K562 (cell line): ENCODE results near the gene PTPMT1.

Experiments used
- ARNT ChIP-seq, 2 experiments: fragments of 450-650 bp; IDR thresholded peaks; 2 replicates each; pipeline ENCODE4 v1.6.1; 2016; ENCODE audit warnings: mild to moderate bottlenecking in 1 of 2
- EZH2 ChIP-seq: IDR thresholded peaks from 2 replicates; pipeline ENCODE4 v1.6.1; 2012; ENCODE audit warnings: low read depth, mild to moderate bottlenecking, inconsistent platforms, low read length, borderline replicate concordance
- TF ChIP-seq, protein P1 (sequence below), 3 experiments: IDR thresholded peaks in 2 of 3; conservative IDR thresholded peaks in 1 of 3; 2 replicates each; pipeline ENCODE4 v1.5.1; 2011 to 2012; ENCODE audit warnings: low read length in 3 of 3, mild to moderate bottlenecking in 3 of 3, control low read depth in 2 of 3, improper control_type of control experiment in 1 of 3, inconsistent platforms in 1 of 3, low read depth in 1 of 3, mixed read lengths in 1 of 3, moderate library complexity in 1 of 3; ENCODE audit not compliant: insufficient read depth in 2 of 3
- TF ChIP-seq, protein P2 (sequence below): IDR thresholded peaks from 3 replicates; pipeline ENCODE4 v1.6.1; 2011; ENCODE audit warnings: borderline replicate concordance, mild to moderate bottlenecking; ENCODE audit not compliant: insufficient read length, insufficient read depth

DNA sequence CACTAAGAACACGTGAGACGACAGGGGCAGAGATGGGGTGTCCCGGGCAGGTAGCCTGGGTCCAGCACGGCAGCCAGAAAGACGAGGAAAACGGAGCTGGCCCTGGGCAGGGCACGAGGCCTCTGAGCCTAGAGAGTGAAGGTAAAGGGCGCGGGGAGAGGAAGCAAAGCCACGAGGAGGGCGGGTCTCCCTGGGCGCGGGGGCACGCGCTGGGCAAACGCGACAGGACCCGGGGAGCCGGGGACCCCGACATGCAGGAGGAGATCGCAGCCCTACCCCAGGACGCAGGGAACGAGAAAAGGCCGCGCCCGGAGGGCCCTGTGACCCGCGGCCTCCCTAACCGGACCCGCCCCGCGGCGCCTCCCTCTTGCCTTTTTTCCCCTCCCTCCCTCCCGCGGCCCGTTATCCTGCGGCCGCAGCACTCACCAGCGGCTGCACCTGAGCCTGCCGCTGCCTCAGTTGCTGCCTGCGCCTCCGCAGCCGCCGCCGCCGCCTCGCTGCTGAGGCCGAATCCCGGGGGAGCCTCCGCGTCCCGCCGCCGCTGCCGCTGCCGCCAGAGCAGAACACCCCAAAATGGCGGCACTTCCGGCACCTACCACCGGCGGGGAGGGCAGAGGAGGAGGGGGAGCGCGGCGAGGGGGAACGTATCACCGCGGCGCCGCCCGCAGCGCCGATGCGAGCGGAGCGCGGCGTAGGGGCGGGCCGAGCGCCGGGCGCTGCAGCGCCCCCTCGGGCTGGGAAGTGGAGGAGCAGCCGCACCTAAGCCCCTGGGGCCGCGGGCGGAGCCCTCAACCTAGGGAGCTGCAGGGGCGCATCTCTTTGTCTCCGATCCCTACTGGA lies 12.6 kb upstream of the PTPMT1 start, which contains the start of gene CELF1:
- TF ChIP-seq, protein P1, sequence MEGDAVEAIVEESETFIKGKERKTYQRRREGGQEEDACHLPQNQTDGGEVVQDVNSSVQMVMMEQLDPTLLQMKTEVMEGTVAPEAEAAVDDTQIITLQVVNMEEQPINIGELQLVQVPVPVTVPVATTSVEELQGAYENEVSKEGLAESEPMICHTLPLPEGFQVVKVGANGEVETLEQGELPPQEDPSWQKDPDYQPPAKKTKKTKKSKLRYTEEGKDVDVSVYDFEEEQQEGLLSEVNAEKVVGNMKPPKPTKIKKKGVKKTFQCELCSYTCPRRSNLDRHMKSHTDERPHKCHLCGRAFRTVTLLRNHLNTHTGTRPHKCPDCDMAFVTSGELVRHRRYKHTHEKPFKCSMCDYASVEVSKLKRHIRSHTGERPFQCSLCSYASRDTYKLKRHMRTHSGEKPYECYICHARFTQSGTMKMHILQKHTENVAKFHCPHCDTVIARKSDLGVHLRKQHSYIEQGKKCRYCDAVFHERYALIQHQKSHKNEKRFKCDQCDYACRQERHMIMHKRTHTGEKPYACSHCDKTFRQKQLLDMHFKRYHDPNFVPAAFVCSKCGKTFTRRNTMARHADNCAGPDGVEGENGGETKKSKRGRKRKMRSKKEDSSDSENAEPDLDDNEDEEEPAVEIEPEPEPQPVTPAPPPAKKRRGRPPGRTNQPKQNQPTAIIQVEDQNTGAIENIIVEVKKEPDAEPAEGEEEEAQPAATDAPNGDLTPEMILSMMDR (IDR thresholded peaks at IDR 0.05 in 2 of 3, conservative IDR thresholded peaks at IDR 0.05 in 1 of 3; ENCODE audit: insufficient read depth in 2 of 3, low read depth in 1 of 3, low read length in 3 of 3) = peak; percentile 80 to 93 (median 92)
- TF ChIP-seq ARNT (IDR thresholded peaks at IDR 0.05) (no peak), EZH2 (no peak)
- TF ChIP-seq, protein P2, sequence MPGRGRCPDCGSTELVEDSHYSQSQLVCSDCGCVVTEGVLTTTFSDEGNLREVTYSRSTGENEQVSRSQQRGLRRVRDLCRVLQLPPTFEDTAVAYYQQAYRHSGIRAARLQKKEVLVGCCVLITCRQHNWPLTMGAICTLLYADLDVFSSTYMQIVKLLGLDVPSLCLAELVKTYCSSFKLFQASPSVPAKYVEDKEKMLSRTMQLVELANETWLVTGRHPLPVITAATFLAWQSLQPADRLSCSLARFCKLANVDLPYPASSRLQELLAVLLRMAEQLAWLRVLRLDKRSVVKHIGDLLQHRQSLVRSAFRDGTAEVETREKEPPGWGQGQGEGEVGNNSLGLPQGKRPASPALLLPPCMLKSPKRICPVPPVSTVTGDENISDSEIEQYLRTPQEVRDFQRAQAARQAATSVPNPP = no peak
